Stimulated activated CD4-positive, alpha-beta T cell treated with anti-CD3 and anti-CD28 coated beads, Interleukin-1b, Interleukin-23, amount 100 ng/mL, for 24 hours (primary cell): Measurements from ENCODE around the gene KIAA1671.
A peak's percentile ranks its signal among the peaks of the same experiment; 100 is the strongest.
"Not testable (repeated sequence)": the region's sequence is repeated elsewhere in the genome, so short reads cannot be mapped to it uniquely, and the experiment has no call there.

Experiments
- DNase-seq, 4 experiments: peaks; one replicate each; pipeline ENCODE4 v3.0.0-alpha.2; 2020; ENCODE audit warnings: low read depth in 4 of 4, low spot score in 1 of 4

Gene KIAA1671

DNA sequence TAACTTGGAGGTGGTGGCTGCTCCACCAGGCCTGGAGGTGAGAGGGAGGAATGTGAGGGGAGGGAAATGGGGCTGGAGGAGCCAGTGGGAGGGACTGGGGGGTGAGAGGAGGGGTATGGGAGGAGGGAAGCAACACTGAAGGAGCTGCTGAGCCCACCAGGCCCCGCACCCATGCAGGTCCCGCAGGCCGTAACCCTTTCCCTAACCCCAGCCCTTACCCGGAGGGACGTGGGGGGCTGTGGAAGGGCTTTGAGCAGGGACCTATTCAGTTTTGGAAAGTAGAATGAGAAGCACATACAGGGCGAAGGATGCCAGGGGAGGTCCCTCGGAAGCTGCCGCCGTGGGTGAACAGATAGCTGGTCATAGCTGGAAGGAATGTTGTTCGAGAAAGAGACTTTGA, 213.3 kb downstream of the KIAA1671 start:
- no peak for DNase-seq

DNA sequence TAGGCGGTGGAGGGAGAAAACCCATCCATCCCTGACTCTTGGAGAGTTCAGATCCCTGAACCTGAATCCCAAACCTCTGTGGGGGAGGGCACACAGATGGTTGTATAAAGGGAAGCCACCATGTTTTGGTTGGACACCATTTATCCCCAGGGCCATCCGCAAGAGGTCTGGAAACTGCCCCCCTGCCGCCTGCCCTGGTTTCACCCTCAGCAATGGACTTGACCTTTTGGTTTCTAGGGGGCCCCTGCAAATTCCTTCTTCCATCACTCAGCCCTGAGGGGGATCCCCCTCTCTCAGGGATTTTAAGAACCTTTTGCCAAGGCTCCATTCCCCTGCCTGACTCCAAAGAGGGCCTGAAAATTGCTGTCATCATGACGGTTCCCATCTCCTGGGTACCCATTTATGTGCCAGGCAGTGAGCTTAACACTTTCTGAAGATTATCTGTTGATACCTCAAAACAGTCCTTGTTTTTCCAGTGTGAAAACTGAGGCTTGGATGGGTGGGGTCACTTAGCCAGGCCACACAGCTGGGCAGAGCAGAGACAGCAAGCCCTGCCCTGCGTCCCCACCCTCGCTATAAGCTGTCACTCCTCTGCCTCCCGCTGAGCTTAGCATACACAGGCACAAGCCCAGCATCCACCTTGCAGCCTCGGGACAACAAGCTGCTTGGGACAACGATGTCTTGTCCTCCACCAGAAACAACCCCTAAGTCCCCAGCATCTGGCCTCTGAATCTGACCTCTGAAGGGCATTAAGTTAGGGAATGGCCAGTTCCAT, 213.9 kb downstream of the KIAA1671 start:
- no peak for DNase-seq

DNA sequence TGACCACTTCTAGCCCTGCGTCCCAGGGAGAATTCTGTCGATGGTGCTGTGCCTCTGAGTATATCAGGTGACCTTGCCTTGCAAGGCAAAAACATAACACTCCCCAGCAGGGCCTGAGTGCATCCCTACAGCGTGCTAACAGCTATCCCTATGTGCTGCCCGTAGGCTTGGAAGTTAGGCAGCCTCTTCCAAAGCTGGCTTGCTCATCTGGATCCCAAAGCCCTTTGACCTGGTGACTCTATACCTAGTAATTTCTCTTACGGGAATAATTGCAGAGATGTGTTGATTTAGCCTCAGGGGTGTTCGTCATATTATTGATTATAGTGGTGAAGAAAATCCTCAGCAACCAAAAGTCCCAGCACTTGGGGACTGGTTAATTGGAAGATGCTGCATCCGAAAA, 214.6 kb downstream of the KIAA1671 start:
- DNase-seq: no peak

DNA sequence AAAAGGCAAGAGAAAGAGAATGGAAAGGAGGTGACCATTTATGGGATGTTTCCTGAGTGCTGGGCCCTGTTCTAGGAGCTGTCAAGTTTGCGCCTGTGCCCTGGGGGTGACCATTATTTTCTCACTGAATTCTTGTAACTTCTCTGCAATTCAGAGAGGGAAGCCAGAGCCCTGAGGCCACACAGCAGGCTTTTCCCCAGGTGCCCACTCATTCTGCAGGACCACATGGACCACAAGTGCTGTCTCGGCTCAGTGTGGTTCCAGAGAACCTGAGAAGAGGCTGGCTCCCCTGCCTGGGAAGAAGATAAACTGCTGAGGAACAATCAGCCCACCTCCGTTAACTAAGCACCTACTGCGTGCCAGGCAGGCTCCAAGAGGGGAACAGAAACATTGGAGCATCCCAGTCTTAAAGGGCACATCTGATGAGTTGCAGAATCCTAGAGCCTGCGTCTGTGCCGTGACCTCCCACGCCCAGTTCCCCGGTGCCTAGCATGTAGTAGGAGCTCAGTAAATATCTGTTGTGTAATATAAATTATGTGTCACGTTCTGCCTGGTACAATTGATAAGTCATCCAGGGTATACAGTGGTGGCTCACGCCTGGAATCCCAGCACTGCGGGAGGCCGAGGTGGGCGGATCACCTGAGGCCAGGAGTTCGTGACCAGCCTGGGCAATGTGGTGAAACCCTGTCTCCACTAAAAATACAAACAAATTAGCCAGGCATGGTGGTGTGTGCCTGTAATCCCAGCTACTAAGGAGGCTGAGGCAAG, 215.5 kb downstream of the KIAA1671 start:
- no peak for DNase-seq

DNA sequence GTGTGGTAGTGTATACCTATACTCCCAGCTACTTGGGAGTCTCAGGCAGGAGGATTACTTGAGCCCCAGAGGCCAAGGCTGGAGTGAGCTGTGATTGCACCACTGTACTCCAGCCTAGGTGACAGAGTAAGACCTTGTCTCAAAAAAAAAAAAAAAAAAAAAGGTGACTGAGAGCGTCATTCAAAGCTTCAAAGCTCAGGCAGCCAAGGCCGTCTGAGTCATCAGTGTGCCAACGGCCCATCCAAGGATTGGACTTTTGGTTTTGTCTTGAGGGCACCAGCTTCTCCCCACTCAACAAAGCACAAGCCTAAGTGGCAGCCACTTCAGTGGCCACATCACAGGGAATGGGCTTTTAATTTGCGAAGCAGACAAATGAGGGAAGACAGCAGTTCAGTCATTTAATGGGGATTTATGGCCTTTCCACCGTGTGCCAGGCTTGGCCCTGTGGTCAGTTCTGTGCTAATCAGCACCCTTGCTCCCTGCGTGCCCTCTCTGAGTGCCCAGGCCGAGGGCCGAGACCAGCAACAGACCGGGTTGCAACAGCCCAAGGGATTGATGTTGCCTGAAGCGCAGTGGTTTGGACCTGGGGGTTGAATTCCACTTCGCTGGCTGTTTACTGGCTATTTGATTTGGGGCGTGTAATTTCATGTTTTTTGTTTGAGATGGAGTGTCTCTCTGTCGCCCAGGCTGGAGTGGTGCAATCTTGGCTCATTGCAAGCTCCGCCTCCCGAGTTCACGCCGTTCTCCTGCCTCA, 216.9 kb downstream of the KIAA1671 start:
- no peak for DNase-seq

DNA sequence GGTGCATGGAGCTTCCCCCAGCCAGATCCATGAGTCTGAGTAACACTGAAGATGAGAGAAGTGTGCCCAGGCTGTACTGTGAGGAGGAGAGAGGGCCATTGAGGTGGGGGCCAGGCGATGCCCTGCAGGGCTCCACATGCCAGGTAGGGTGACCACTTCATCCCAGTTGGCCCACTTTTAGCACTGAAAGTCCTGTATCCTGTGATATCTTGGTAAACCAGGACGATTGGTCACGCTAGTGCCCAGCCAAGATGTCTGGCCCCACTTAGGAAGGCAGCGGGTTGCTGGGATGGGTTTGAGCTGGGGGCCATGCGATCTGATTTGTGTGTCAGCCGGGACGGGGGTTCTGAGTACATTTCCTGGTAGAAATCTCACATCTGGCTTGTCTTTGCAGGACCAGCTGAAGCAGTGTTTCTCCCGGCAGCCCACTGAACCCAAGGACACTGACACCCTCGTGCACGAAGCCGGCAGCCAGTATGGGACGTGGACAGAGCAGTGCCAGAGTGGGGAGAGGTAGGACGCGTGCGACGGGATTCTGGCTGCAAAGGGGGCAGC, 218.0 kb downstream of the KIAA1671 start:
- DNase-seq: no peak

DNA sequence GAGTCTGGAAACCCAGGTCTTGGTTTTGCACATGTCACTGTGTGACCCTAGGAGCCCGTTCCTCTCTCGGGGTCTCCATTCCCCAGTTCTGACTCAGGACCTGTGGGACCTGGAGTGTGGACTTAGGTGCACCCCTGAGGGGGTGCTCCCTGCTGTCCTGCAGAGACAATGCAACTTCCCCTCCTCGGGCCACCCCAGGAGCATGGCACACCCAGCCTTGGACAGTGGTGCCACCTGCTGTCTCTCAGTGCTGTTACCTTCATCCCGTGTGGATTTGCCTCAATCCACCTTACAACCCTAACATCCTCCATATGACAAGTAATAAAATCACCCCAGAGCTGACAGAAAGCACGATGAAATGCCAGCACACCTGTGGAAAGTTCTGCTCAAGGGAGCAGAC, 219.6 kb downstream of the KIAA1671 start:
- DNase-seq: peak in 2 of 4 experiments; percentile 4 to 7

DNA sequence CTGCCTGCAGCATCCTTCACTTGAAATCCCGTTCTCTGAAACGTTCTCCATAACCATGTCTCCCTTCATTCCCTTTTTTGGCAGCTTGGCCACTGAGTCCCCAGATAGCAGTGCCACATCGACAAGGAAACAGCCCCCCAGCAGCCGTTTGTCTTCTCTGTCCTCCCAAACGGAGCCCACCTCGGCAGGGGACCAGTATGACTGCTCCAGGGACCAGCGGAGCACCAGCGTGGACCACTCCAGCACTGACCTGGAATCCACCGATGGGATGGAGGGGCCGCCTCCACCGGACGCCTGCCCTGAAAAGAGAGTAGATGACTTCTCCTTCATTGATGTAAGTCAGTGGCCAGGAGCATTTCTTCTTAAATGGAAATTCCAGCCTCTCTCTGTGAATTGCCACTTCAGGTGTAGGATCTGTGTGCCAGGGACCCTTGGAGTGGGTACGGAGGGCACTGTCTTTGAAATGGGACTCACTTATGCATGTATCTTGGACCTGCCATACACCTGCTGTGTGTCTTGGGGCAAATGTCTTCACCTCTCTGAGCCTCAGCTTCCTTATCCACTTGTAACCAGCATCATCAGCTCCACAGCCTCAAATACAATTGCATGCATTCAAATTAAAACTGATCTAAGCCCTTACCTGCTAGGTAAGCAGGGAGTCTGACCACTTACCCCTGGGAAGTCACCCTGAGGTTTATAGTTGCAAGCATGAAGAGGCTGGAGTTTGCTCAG, 221.8 kb downstream of the KIAA1671 start:
- DNase-seq: no peak

DNA sequence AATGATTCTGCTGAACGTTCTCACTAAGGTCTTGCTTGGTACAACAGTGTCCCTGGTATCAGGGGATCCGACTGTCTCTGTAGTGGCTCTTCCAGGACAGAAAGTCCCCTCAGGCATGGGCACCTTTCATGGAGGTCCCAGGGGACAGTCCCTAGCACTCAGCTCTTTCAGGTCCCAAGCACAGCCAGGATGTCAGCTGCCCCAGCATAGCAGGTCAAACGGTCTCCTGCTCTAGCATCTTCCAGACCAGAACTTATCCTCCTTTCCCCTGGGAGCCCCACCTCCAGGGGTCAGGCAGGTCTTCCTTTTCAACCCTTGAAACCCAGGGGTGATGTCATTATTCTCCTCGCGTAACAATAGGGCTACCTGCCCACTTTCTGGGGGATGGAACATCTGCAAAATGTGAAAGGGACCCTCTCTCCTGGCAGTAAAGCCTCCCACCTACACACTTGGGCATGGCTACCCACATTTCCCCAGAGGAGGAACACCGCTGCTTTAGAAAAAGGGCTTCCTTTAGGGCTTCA, 222.4 kb downstream of the KIAA1671 start:
- DNase-seq: no peak

DNA sequence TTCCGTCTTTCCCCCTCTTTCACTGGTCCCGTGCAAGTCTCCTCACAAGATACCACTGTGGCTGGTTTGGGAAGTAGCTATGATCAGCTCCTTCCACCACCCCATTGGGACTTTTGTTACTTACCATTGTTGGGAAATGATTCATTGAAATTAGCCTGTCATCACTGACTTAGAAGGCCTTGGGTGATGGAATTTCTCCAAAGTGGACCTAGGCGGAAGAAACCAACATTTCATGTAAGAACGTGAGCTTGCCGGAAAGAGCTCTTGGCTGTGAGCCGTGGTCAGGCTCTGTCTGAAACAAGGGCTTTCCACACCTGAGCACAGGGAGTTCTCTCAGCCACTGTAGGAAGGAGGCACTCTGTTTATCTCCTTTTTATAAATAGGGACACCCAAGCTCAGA, 223.7 kb downstream of the KIAA1671 start:
- no peak for DNase-seq

DNA sequence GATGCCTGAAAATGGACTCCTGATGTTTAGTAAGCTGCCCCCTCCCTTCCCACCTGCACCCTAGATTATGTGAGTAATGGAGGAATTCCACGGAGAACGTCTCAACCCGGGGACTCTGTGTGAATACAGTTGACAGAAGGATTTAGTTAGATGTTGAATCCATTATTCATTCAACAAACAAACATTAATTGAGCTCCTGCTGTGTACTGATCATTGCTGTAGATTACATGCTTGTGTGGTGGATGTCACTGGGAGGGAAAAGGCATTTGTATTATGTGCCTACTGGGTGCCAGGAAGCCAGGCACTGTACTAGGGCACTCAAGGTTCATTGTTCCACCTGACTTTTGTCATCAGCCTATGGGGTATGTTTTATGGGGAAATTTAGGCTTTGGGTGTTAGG, 224.3 kb downstream of the KIAA1671 start:
- no peak for DNase-seq

DNA sequence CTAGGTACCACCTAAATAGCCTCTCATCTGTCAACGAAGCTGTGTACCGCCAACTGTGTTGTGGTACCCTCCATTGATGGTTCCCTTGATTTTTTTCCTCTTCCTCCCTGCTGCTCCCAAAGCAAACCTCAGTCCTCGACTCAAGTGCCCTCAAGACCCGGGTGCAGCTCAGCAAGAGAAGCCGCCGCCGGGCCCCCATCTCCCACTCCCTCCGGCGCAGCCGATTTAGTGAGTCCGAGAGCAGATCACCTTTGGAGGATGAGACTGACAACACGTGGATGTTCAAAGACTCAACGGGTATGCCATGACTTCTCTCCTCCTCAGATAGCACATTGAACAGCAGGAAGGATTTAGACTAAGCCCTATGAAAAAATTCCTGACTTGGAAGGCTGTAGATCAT, 224.7 kb downstream of the KIAA1671 start:
- no peak for DNase-seq

DNA sequence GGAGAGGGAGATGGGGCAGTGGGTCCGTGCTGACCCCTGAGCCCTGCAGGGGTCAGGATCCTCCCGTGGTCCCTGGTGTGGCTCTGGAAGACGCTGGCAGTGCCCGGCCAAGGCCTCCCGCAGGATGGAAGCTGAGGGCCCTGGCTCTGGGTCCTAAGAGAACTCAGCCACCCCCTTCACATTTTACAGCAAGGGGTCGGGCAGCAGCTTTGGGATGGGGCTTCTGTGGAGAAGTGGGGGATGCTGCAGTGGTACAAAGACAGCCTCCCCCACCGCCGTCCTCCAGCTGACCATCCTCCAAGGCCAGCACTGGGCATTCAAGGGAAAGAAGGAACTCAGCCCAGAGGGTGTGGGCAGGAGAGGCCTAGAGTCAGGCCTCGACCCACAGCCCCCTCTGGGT, 225.4 kb downstream of the KIAA1671 start:
- no peak for DNase-seq

DNA sequence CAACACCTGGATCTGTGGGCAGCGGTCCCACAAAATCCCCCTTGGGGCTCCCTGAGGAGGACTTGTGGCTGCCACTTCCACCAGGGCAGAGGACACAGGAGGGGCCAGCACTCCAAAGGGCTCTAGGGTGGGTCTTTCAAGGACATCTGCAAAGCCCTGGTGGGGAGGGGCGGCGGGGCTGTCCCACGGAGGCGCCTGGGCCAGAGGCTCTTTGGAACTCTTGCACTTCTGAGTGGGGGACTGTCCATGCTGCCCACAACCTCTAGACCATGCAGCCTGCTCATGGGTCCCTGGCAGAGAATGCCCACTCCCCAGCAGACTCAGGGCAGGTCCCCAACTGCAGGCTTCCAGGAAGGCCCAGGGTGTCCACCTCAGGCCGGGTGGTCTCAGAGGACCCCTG, 225.8 kb downstream of the KIAA1671 start:
- not testable (repeated sequence) for DNase-seq

DNA sequence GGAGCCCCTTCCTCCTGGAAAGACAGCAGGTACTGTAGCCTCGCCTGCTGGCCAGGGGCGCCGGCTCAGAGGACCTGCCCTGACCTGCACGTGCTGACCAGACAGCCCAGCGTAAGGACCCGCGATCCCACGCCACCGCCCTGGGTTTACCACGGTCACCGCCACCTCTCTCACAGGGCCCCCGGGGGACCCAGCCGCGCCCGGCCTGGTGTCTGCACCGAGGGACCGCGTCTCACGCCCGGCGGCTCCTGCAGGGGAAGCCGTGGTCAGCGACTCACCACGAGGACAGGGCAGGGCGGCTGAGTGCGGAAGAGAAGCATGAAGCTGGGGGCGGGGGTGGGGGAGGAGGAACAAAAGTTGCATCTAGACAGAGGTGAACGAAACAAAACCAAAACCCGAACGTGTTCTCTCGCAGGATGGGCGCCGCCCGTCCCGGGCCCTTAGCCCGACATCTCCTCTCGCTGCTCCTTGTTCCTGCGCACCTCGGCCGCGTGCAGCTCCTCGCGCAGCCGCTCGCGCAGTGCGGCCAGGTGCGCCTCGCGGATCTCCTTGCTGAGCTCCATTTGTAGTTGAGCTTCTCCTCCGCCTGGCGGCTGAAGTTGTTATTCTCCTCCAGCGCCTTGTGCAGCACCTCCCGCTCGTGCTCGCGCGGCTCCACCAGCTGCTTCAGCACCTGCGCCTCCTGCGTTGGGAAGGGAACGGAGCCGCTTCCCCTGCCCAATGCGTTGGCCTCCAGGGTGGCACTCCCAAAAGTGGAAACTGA, 226.5 kb downstream of the KIAA1671 start:
- DNase-seq: not testable (repeated sequence)

DNA sequence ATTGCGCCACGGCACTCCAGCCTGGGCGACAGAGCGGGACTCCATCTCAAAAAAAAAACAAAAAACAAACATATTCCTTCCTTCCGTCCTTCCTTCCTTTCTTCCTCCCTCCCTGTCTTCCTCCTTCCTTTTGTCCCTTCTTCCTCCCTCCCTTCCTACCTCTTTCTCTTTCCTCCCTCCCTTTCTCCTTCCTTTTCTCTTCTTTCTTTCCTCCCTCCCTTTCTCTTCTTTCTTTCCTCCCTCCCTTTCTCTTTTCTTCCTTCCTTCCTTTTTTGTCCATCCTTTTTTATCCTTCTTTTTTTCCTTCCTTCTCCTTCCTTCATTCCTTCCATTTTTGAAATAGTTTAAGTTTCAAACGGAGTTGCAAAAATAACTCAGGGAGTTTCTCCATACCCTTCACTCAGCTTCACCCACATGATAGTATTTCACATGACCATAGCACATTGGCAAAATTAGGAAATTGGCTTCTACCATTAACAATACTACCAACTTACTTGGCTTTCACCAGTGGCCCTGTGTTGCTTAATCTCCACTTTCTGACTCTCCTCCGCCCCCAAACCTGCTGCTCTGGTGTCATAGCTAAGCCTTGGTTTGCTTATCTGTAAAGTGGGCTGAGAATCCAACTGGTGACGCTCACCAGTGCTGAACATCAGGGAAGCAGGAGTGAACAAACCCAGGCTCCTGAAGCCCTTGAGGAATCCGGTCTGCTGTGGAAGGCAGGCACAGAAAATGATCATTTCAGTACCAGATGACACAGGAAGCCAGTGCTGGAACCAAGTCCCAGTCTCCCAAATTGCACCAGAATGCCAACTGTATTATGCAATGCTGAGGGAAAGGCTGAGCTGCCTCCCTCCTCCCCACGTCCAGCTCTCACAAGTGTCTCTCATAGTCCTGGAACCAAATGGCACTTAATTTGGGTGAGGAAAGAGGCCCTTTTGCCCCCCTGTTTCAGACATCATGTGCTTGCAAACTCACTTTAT, 229.9 kb downstream of the KIAA1671 start:
- DNase-seq: no peak

DNA sequence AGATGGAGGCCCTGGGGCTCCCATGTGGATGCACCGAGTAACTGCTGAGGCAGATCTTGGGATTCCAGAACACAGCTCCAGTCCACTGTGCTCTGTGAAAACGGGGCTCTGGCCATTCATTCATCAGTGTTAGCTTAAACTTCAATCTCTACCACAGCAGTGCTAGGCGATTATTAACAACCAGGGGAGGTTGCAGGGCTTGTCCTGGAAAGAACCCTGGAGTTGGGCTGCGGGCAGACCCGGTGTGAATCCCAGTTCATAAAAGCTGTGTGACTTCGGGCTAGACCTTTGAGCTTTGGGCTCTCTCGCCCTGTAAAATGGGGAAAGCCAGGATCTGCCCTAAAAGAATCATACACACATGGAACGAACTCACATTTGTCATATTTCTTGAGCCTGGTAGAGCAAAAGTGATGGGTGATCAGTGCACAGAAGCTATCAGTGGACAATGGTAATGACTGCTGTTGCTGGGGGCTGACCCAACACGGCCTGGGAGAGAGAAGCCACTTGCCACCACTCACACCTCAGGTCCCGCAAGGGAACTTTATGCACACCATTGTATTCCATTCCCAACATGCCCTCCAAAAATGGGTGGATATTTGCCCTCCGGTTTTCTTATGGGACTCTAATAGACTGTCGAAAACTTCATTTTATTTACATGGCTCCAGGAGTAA, 231.6 kb downstream of the KIAA1671 start:
- no peak for DNase-seq

DNA sequence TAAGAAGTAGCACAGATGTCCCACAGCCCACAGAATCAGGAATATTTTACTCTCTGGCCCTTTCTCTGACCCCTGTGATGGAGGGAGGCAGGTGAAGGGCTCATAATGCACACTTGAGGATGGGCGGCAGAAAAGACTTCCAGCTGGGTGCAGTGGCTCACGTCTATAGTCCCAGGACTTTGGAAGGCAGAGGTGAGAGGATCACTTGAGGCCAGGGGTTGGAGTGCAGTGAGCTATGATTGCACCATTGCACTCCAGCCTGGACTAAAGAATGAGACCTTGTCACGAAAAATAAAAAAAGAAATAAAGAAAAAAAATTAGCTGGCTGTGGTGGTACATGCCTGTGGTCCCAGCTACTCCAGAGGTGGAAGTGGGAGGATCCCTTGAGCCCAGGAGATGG, 233.6 kb downstream of the KIAA1671 start:
- DNase-seq: no peak
